Keratinocyte (primary cell): ENCODE results near the gene RICTOR. TPM values are rescaled to one million over a fixed set of nuclear protein-coding genes. Genes with fewer than 3 reads are reported as not detected.

Experiments used
- DNase-seq: peaks from one replicate; pipeline ENCODE4 v3.0.0-alpha.2; 2011; ENCODE audit warnings: low read depth, missing footprints, low spot score
- FAIRE-seq: peaks from 2 replicates; lab custom pipeline; 2011; peaks lifted over from hg19 to GRCh38; lab: Jason Lieb, UNC
- H2AFZ ChIP-seq: 2 replicates; pipeline ENCODE4 v1.6.0; 2012; ENCODE audit warnings: low read length, control low read depth, inconsistent platforms; ENCODE audit not compliant: control insufficient read depth
- H3K27ac ChIP-seq: 2 replicates; pipeline ENCODE4 v1.5.1; 2011; ENCODE audit warnings: low read length; ENCODE audit not compliant: control insufficient read depth, insufficient read depth
- H3K27me3 ChIP-seq: 3 replicates; pipeline ENCODE4 v1.6.0; 2011; ENCODE audit warnings: low read length; ENCODE audit not compliant: control insufficient read depth, insufficient read depth; ENCODE audit errors: extremely low read depth
- H3K36me3 ChIP-seq, 2 experiments: 2 replicates in 1 of 2; 3 replicates in 1 of 2; pipeline ENCODE4 v1.5.1; 2011; ENCODE audit warnings: low read length in 2 of 2, mild to moderate bottlenecking in 1 of 2; ENCODE audit not compliant: control insufficient read depth in 2 of 2, insufficient read depth in 2 of 2; ENCODE audit errors: extremely low read depth in 1 of 2
- H3K4me1 ChIP-seq: 3 replicates; pipeline ENCODE4 v1.5.1; 2011; ENCODE audit warnings: low read length; ENCODE audit not compliant: control insufficient read depth, insufficient read depth; ENCODE audit errors: extremely low read depth
- H3K4me2 ChIP-seq: 3 replicates; pipeline ENCODE4 v1.6.0; 2011; ENCODE audit warnings: low read depth, low read length; ENCODE audit not compliant: control insufficient read depth, insufficient read depth; ENCODE audit errors: extremely low read depth
- H3K4me3 ChIP-seq, 3 experiments: fragments of 200-600 bp in 1 of 3; sonication (generic) in 1 of 3; 2 replicates in 2 of 3; 3 replicates in 1 of 3; pipeline ENCODE4 v1.5.1; 2011 to 2016; ENCODE audit warnings: low read length in 3 of 3, mild to moderate bottlenecking in 3 of 3, control low read depth in 2 of 3, inconsistent platforms in 1 of 3, low read depth in 1 of 3, mixed read lengths in 1 of 3, mixed run types in 1 of 3, moderate library complexity in 1 of 3; ENCODE audit not compliant: control insufficient read depth in 2 of 3, insufficient read depth in 2 of 3; ENCODE audit errors: extremely low read depth in 1 of 3
- H3K79me2 ChIP-seq: 2 replicates; pipeline ENCODE4 v1.6.0; 2012; ENCODE audit warnings: low read length; ENCODE audit not compliant: control insufficient read depth, insufficient read depth
- H3K9ac ChIP-seq: 3 replicates; pipeline ENCODE4 v1.6.0; 2011; ENCODE audit warnings: low read length; ENCODE audit not compliant: control insufficient read depth, insufficient read depth; ENCODE audit errors: extremely low read depth
- H3K9me1 ChIP-seq: 3 replicates; pipeline ENCODE4 v1.6.0; 2011; ENCODE audit warnings: low read length; ENCODE audit not compliant: control insufficient read depth, insufficient read depth; ENCODE audit errors: extremely low read depth
- H3K9me3 ChIP-seq: 2 replicates; pipeline ENCODE4 v1.5.1; 2012; ENCODE audit warnings: low read depth, low read length; ENCODE audit not compliant: control insufficient read depth
- H4K20me1 ChIP-seq: 3 replicates; pipeline ENCODE4 v1.6.0; 2011; ENCODE audit warnings: low read length; ENCODE audit not compliant: control insufficient read depth, insufficient read depth; ENCODE audit errors: extremely low read depth
- CTCF ChIP-seq, 3 experiments: IDR thresholded peaks in 1 of 3; conservative IDR thresholded peaks in 1 of 3; optimal IDR thresholded peaks in 1 of 3; 2 replicates in 2 of 3; 3 replicates in 1 of 3; pipeline versions ENCODE3 to v1.5.1; 2011; ENCODE audit warnings: low read length in 3 of 3, mild to moderate bottlenecking in 3 of 3, moderate library complexity in 2 of 3, control low read depth in 1 of 3, inconsistent platforms in 1 of 3; ENCODE audit not compliant: insufficient read depth in 2 of 3; ENCODE audit errors: extremely low read depth in 1 of 3
- EZH2 ChIP-seq: IDR thresholded peaks from one replicate; pipeline ENCODE4 v1.6.1; 2012; ENCODE audit warnings: inconsistent platforms, mild to moderate bottlenecking, low read length, moderate library complexity
- dilution Hi-C: fragments of 300-500 bp; cut with MboI; formaldehyde crosslinking; loops from one replicate; pipeline ENCODE4 v1.7.0; 2020; ENCODE audit warnings: low sequenced_read_pairs; ENCODE audit not compliant: extremely low pct_ligation_motif_present
- polyA plus RNA-seq, 5 experiments: library from polyadenylated mRNA; depleted of rRNA in 3 of 5; stranded (reverse) in 3 of 5; stranded (forward) in 1 of 5; unstranded in 1 of 5; fragments of >200 nt; gene quantifications; 1 replicate in 1 of 5; 2 replicates in 3 of 5; 3 replicates in 1 of 5; pipeline versions ENCODE4 v1.2.1 to v1.2.3, GENCODE V29; 2011 to 2012; ENCODE audit warnings: missing spikeins in 2 of 5, low read depth in 1 of 5, low replicate concordance in 1 of 5

RICTOR gene
- polyA plus RNA-seq, 1 donor (not counting 4 experiments of a cell fraction or from before 2014, with no cell fraction given) = 11.5 TPM

- Histone ChIP-seq H3K36me3 (peaks cover 0 to 3% of the 10 kb centered on the region in 2 experiments), H2AFZ (no peak overlapping the region), H3K79me2 (no peaks in the 10 kb centered on the region), H3K9me3 (no peaks in the 10 kb centered on the region), H3K4me1 (no peaks in the 10 kb centered on the region), H3K27ac (no peak overlapping the region), H3K27me3 (no peaks in the 10 kb centered on the region), H3K4me2 (no peak overlapping the region), H4K20me1 (no peaks in the 10 kb centered on the region), H3K9me1 (no peaks in the 10 kb centered on the region), H3K9ac (no peak overlapping the region), H3K4me3 (no peak overlapping the region)
- no peak for FAIRE-seq
- TF ChIP-seq CTCF (optimal IDR thresholded peaks at IDR 0.05 in 1 of 3, IDR thresholded peaks at IDR 0.05 in 1 of 3, conservative IDR thresholded peaks at IDR 0.05 in 1 of 3; ENCODE audit: extremely low read depth in 1 of 3, insufficient read depth in 2 of 3, low read length in 3 of 3) (no peak), EZH2 (no peak)
- dilution Hi-C loops = no loop called here
- DNase-seq = no peak
Measured at GRCh38 chr5:38961691-38962090, 112.5 kb downstream of the RICTOR start.

- Histone ChIP-seq H3K27me3 (no peaks in the 10 kb centered on the region), H2AFZ (no peak overlapping the region), H3K27ac (no peak overlapping the region), H3K9ac (no peak overlapping the region), H3K4me1 (no peaks in the 10 kb centered on the region), H3K36me3 (peaks cover 7 to 15% of the 10 kb centered on the region in 2 experiments), H4K20me1 (no peaks in the 10 kb centered on the region), H3K4me3 (no peak overlapping the region), H3K4me2 (no peak overlapping the region), H3K9me3 (no peaks in the 10 kb centered on the region), H3K9me1 (no peaks in the 10 kb centered on the region), H3K79me2 (no peaks in the 10 kb centered on the region)
- DNase-seq = no peak
- no peak for TF ChIP-seq EZH2
- no peak for TF ChIP-seq CTCF (optimal IDR thresholded peaks at IDR 0.05 in 1 of 3, IDR thresholded peaks at IDR 0.05 in 1 of 3, conservative IDR thresholded peaks at IDR 0.05 in 1 of 3; ENCODE audit: extremely low read depth in 1 of 3, insufficient read depth in 2 of 3, low read length in 3 of 3)
- dilution Hi-C loops = no loop called here
- no peak for FAIRE-seq
Measured at GRCh38 chr5:38953426-38954012, 120.7 kb downstream of the RICTOR start.
